Measurements from ENCODE around the gene TXN2.
"Not testable (repeated sequence)": the region's sequence is repeated elsewhere in the genome, so short reads cannot be mapped to it uniquely, and the experiment has no call there.

The TXN2 gene

GRCh38 chr22:36454916-36455570 is 26.4 kb downstream of the TXN2 start:
- peak; percentile 95 for DNase-seq

GRCh38 chr22:36453855-36454378 is 27.5 kb downstream of the TXN2 start:
- DNase-seq = no peak

GRCh38 chr22:36452978-36453607 is 28.3 kb downstream of the TXN2 start:
- not testable (repeated sequence) for DNase-seq

GRCh38 chr22:36452250-36452977 is 29.0 kb downstream of the TXN2 start:
- DNase-seq = no peak

- DNase-seq = not testable (repeated sequence)
These were observed 30.5 kb downstream of the TXN2 start for GRCh38 chr22:36450923-36451322.

- no peak for DNase-seq
These were observed 31.8 kb downstream of the TXN2 start for GRCh38 chr22:36449596-36450175.

- DNase-seq = no peak
These were observed 33.8 kb downstream of the TXN2 start for GRCh38 chr22:36447632-36448031.

- DNase-seq = no peak
These were observed 36.2 kb downstream of the TXN2 start for GRCh38 chr22:36445158-36445668.

GRCh38 chr22:36443198-36443770 is 38.2 kb downstream of the TXN2 start:
- no peak for DNase-seq

- no peak for DNase-seq
These were observed 38.8 kb downstream of the TXN2 start for GRCh38 chr22:36442506-36443197.

GRCh38 chr22:36440429-36441002 is 40.9 kb downstream of the TXN2 start:
- no peak for DNase-seq

GRCh38 chr22:36439481-36440271 is 41.8 kb downstream of the TXN2 start:
- DNase-seq = no peak

- DNase-seq = peak; percentile 86
These were observed 45.7 kb downstream of the TXN2 start for GRCh38 chr22:36435516-36436415.

GRCh38 chr22:36433318-36434231 is 47.9 kb downstream of the TXN2 start:
- DNase-seq = no peak

GRCh38 chr22:36432592-36433317 is 48.7 kb downstream of the TXN2 start:
- DNase-seq = no peak

- no peak for DNase-seq
These were observed 49.5 kb downstream of the TXN2 start for GRCh38 chr22:36431977-36432376.

- DNase-seq = no peak
These were observed 50.6 kb downstream of the TXN2 start for GRCh38 chr22:36430863-36431262.

- DNase-seq = not testable (repeated sequence)
These were observed 53.5 kb downstream of the TXN2 start for GRCh38 chr22:36427952-36428351.

Measured in CD4-positive, alpha-beta T cell treated with Interleukin-21 for 1 hour (primary cell).